NCI-H446 (cell line): ENCODE data around the gene SMIM11.
"Not testable (repeated sequence)": the region's sequence is repeated elsewhere in the genome, so short reads cannot be mapped to it uniquely, and the experiment has no call there.

Experiments used
- DNase-seq, 2 experiments: peaks; one replicate each; lab custom pipeline; 2025; lab: John Stamatoyannopoulos, UW

Gene SMIM11

GRCh38 chr21:34423805-34424204, 48.5 kb downstream of the SMIM11 start, which contains the start of gene SMIM34:
Gene SMIM34, minus strand, starts transcription at chr21:34423951. Its CDS starts 112 bp downstream, at chr21:34423839.
- DNase-seq = not testable (repeated sequence)

GRCh38 chr21:34427339-34427738, 52.0 kb downstream of the SMIM11 start:
- not testable (repeated sequence) for DNase-seq

GRCh38 chr21:34428441-34428840, 53.1 kb downstream of the SMIM11 start:
- DNase-seq = not testable (repeated sequence)

- DNase-seq = not testable (repeated sequence)
These were observed 54.4 kb downstream of the SMIM11 start for GRCh38 chr21:34429710-34430109.
